Activated CD8-positive, alpha-beta memory T cell treated with anti-CD3 and anti-CD28 coated beads for 24 hours (primary cell): ENCODE measurements around the gene DAGLB.
A peak's percentile ranks its signal among the peaks of the same experiment; 100 is the strongest.
"Not testable (repeated sequence)": the region's sequence is repeated elsewhere in the genome, so short reads cannot be mapped to it uniquely, and the experiment has no call there.

Source experiments
- DNase-seq: peaks from one replicate; pipeline ENCODE4 v3.0.0-alpha.2; 2020

The DAGLB gene

DNA sequence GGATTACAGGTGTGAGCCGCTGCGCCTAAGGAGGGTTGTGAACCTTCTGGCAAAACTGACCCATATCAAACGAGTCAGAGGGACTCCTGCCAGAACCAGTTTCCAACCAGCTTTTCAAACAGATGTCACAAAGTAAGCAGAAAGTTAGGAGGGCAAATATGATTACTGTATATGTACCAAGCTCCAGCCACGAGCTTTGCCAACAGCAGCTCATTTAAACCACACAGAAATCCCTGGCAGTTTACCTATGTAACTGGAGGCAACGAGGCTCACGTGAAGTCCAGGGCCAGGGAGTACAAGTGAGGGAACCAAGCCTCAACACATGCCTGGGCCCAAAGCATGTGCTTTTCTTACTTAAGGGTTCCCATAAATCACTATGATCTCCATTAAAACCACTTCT is 12.5 kb upstream of the DAGLB start:
- no peak for DNase-seq

DNA sequence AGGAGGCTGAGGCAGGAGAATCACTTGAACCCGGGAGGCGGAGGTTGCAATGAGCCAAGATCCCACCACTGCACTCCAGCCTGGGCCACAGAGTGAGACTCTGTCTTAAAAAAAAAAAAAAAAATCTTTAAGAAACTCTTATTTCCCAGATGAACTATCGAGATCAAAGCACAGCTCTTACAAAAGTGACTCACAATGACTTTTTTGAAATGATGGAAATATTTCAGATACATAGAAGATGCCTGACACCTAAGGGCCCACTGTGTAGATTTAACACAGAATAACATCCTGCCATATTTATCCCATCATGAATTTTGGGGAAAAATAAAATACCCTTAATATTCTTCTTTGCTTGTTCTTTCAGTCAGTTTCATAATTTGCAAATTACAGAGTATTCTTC is 10.9 kb upstream of the DAGLB start:
- DNase-seq = not testable (repeated sequence)

DNA sequence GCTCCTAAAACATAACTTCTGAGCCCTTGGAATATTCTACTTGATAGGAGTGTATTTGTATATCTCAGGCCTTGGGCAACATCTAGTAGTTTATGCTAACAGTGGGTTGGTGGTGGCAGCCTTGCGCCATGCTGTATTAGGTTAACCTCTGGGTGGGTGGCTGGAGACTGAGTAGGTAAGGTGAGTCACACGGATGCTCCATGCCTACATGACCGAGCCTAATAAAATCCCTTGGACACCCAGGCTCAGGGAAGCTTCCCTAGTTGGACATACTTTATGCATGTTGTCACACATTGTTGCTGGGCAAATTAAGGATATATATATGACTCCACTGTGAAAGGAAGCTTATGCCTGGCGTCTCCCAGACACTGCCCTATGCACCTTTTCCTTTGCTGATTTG is 6.0 kb upstream of the DAGLB start:
- DNase-seq = no peak

DNA sequence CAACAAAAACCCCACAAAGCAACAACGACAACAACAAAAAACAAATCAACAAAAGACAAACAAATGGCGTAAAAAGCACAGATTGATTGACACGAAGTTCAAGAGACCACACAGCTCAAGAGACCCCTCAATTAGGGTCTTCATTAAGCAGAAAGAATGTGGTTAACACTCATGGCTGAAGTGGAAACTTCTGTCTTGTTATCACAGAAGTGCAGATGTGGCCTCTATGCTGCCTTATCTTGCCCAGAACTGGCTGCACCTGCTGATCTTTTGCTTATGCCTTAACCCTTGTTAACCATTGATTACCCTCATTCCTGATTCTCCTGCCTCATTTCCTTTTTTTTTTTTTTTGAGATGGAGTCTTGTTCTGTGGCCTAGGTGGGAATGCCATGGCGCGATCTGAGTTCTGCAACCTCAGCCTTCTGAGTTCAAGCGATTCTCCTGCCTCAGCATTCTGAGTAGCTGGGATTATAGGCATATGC is 3.5 kb upstream of the DAGLB start:
- no peak for DNase-seq

DNA sequence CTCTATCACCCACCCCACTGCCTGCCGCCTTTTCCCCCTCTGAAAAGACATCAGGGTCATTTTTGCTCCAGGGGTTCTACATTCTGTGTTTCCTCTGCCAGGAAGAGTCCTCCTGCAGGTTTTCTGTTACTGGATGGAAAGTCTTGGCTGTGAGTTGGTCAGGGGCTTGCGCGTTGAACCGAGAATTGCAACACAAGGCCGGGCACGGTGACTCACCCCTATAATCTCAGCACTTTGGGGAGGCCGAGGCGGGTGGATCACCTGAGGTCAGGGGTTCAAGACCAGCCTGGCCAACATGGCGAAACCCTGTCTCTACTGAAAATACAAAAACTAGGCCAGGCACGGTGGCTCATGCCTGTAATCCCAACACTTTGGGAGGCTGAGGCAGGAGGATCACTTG is 2.8 kb upstream of the DAGLB start:
- not testable (repeated sequence) for DNase-seq

DNA sequence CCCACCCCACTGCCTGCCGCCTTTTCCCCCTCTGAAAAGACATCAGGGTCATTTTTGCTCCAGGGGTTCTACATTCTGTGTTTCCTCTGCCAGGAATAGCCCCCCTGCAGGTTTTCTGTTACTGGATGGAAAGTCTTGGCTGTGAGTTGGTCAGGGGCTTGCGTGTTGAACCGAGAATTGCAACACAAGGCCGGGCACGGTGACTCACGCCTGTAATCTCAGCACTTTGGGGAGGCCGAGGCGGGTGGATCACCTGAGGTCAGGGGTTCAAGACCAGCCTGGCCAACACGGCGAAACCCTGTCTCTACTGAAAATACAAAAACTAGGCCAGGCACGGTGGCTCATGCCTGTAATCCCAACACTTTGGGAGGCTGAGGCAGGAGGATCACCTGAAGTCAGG is 2.1 kb upstream of the DAGLB start:
- DNase-seq = not testable (repeated sequence)

DNA sequence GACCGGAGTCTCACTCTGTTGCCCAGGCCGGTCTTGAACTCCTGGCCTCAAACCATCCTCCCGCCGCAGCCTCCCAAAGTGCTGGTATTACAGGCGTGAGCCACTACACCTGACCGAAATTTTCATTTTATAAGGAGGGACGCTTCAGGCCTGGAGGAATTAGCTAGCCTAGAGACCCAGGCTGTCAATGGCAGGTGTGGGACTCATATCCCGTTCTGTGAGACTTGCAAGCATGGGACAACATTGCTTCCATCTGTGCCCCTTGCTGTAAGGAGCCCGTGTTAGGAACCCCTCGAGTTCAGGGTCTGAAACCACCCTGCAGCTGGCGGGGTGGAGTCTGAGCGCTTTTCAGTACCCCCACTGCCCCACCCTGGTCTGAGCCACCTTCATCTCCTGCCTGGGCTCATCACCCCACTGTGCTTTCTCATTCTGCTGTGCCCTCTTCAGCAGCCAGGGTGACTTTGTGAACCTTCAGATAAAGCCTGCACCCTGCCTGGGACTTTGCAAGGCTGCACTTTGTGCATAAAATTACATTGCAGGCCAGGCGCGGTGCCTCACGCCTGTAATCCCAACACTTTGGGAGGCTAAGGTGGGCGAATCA is 1.3 kb upstream of the DAGLB start:
- no peak for DNase-seq

DNA sequence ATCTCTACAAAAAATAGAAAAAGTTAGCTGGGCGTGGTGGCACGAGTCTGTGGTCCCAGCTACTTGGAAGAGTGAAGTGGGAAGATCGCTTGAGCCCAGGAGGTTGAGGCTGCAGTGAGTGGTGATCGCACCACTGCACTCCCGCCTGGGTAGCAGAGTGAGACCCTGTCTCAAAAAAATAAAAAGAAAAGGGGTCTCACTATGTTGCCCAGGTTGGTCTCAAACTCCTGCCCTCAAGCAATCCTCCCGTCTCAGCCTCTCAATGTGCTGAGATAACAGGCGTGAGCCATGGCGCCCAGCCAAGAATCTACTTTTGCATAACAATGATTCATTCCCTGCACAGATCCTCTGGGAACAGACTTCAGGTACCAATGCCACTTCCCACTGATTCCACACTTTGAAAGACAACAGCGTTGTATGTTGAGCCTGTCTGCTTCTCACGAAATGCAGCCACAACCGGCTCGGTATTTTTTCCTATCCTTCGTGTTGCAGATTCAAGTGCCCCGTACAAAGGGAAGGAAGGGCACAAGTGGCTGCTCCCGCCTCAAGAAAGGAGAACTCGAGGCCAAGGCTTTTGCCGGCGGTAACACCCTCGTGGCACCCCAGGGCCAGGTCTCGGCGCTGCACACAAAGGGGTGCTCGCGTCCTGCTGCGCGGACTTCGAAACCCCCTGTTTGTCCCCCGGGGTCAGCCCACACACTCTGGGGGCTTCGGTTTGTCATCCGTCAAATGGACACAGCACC is 745 bp downstream of the DAGLB start:
- DNase-seq = peak; percentile 76

DNA sequence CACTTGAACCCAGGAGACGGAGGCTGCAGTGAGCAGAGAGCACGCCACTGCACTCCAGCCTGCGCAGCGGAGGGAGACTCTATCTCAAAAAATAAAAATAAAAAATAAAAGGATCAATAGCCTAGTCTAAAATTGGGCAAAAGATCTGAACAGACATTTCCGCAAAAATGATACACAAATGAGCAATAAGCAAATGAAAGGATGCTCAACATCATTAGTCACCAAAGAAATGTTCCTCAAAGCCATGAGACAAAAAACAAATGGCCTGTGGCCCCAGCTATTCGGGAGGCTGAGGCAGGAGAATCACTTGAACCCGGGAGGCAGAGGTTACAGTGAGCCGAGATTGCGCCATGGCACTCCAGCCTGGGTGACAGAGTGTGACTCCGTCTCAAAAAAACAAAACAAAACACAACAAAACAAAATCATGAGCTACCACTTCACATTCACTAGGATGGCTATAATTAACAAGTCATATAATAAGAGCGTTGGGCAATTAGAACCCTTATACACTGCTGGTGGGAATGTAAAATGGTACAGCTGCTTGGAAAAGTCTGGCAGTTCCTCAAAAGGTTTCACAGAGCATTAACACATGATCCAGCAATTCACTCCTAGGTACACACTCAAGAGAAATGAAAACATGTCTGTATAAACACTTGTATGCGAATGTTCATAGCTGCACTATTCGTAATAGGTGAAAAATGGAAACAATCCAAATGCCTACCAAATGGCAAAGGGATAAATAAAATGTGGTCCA is 3.1 kb downstream of the DAGLB start:
- DNase-seq = no peak

DNA sequence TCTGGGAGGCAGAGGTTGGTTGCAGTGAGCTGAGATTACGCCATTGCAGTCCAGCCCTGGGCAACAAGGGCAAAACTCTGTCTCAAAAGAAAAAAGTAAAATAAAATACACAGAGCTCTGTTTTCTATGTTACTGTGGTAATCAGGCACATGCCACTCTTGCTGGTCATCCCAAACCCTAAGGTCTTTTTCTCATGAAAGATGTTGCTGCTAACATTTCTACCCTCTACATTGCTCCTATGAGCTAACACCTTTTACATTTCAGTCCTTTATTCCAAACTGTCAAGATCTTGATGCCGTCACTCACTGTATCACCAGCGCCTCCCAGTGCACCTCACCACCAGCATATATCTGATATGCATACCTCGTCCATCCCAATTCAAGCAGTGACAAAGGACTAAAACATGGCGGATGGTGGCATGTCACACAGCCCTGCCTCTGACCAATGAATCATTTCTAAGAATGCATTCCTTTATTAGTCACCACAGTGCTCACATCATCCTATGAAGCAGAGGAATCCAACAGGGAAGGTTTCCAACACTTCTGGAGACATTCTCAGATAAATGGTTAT is 4.3 kb downstream of the DAGLB start:
- no peak for DNase-seq

DNA sequence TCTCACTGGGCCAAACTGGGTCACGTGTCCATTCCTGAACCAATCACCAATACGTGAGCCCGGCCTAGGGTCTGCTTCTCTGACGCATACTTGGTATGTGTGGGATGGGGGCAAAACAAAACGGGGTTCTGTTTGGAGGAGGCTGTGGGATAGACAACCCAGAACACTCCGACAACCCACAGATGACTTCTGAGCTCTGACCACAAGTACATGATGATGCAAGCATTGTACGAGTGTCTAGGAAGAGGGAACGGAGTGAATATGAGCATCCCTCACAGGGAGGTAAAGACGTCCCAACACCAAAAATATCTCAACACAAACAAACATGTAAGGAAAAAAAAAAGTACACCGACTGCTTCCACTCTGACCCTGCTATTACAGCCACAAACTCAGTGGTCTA is 5.6 kb downstream of the DAGLB start:
- no peak for DNase-seq

DNA sequence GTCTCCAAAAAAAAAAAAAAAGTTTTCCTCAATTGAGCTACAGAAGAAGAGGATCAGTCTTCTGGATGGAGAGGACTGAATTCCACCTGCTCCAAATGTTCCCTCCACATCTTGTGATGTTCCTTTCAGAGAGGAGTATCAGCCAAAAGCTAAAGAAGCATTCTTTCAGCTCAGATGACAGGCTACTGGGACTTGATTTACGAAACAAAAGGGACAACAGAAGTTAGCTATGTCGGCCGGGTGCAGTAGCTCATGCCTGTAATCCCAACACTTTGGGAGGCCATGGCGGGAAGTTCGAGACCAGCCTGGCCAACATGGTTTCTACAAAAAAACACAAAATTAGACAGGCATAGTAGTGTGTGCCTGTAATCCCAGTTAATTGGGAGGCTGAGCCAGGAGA is 7.4 kb downstream of the DAGLB start:
- no peak for DNase-seq

DNA sequence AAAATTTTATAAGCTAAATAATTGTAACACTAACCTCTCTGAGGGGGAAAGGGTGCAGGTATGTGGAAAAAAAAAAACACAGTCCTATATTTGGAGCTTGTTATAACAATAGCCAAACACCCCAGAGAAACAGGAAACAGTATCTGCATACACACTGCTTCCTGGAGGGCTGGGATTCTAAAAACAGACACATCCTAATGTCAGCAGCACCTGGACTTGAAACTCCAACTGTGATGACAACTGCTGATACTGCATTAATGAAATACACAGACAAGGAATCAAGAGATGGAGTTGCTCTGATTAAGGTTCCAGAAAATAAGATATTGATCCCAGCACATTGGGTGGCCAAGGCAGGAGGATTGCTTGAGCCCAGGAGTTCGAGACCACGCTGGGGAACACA is 9.3 kb downstream of the DAGLB start:
- no peak for DNase-seq

DNA sequence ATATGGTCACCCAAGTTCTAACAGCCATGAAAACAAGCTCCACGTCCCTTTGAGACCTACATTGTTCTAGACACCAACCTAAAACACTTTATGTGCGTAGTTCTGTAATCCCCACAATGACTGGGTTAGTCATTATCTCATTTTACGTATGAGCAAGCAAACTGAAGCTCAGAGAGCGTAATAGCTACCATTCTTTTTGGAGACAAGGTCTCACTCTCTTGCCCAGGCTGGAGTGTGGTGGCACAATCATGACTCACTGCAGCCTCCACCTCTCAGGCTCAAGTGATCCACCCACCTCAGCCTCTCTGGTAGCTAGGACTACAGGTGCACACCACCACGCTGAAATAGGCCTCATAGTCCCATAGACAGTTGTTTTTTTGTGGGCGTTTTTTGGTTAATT is 10.5 kb downstream of the DAGLB start:
- DNase-seq = no peak

DNA sequence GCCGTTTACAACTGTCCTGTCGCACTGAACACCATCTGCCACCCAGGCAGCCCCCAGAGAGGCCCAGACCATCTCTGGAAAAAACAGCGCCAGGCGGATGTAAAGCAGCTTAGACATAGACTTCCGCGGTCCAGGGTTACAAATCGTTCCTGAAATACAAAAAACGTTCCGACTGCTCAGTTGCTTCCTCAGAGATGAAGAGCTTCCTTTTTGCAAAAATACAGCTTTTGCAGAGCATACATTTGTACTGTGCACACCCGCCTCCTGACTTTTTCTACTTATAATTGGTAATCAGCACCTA is 11.4 kb downstream of the DAGLB start:
- DNase-seq = no peak

DNA sequence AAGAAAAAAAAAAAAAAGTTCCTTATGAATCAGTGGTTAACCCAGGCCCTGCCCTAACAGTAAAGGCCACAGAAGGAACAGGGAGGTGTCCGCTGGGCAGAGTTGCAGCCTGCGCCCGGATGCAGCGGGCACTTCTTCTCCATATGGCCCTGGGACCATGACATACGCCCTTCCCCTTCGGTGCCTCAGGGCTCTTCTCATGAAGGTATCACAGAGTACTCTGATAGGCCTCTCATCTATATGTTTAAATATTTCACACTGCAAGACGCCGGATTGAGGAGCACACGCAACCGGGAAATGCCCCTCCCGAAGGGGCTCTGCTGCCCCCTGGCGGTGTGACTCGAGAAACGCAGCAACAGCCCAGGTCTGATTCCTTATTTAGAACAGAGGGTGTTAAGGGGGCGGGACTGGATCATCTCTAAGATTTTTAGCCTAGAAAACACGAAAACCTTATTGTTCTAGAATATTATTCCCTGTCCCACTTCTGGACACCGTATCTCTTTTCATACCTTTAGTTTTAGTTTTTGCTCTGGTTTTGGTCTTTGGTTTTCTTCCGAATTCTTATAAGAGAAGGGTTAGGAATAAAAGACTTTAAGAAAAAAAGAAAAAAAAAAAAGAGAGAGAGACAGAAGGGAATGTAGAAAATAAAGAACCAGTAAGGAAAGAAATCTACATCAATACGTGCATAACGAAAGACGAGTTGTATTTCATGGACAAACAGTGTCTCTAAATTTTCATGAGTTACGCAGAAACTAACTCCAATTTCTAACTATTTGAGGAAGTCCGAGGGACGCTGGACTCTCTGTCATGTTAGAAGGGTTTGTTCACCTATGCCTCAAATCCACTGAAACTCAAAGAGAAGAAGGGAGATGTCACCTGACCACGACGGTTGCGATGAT is 12.0 kb downstream of the DAGLB start:
- peak; percentile 95 for DNase-seq

DNA sequence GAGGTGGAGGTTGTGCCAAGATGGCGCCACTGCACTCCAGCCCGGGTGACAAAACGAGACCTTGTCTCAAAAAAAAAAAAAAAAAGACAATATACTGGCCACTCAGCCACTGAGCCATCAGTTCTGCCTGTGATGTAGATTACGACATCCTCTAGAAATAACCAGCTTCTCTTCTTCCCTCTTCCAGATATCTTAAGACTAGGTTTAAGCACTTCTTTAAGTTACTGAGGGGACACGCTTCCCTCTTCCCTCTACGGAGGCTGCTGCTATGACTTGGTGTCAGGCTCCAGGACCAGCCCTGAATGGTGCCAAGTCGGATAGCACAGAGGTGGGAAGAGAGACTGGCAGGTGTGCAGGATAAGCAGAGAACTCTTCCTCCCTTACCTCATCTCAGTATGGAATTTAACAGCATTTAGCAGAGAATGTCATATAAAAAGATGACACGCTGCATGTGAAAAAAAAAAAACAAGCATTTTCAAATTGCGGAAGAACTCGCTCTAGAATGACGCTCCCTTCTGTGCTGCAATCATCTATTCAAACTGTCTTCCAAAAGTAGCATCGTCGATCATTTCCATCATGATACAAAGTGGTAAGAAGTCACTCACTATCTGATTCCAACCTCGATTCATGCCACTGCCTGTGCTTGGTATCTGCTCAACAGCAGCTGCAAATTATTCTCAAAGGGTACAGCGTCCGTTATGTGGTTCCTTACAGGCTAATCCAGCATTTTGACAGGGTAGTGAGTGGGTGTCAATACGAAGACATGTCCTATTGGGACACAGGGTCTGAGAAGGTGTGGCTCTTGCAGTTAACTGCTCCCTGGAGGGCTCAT is 13.8 kb downstream of the DAGLB start:
- DNase-seq = no peak

DNA sequence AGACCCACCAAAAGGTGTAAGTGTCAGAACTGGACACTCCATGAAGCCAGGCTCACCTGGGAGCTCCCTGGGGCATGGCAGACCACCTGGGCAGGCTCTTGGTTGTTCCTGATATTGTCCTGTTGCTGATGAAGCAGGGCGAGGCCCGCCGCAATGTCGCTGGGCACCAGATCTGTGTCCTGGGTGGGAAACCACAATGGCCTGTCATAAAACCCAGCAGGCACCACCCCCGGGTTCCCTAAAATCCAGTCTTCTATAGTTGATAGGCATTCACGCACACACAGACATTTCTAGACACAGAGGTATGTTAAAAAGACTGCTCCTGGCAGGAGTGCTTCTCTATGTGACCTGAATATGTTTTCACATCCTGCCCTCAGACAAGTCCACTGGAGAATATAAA is 15.0 kb downstream of the DAGLB start:
- DNase-seq = no peak

DNA sequence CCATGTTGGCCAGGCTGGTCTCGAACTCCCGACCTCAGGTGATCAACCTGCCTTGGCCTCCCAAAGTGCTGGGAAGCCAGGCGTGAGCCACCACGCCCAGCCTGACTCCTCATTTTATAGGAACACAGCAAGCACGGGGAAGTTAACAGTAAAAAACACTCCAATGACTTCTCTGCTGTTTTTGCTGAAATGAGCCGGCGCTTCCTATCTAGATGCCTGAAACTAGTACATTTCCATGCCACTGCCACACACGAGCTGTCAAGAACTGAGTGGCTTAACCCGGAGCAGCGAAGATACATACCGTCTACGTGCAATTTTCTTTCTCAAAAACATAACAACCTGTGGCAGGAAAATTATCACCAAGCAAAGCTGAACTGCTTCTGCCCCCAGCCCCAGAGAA is 16.8 kb downstream of the DAGLB start:
- no peak for DNase-seq

DNA sequence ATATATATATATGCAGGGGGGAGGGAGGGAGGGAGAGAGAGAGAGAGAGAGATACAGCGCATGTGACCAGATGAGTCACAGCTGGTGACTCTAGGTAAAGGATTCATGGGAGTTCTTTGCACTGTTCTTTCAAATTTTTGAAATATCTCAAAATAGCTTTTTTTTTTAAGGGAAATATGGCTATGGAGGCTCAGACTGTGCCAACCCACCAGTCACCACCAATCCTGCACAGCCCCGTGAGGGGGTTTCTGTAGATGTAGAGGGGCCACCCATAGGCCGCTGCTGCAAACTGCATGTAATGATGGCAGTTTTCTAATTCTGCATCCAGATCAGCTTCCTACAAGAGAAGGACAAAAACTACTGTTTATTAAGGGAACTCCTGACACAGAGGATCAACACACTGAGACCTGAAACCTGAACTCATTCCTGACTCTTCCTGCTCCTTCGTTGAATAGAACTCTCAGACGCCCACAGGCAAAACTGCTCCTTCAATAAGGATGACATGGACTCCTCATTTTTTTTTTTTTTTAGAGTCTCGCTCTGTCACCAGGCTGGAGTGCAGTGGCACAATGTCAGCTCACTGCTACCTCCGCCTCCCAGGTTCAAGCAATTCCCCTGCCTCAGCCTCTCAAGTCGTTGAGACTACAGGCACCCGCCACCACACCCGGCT is 17.3 kb downstream of the DAGLB start:
- DNase-seq = no peak

DNA sequence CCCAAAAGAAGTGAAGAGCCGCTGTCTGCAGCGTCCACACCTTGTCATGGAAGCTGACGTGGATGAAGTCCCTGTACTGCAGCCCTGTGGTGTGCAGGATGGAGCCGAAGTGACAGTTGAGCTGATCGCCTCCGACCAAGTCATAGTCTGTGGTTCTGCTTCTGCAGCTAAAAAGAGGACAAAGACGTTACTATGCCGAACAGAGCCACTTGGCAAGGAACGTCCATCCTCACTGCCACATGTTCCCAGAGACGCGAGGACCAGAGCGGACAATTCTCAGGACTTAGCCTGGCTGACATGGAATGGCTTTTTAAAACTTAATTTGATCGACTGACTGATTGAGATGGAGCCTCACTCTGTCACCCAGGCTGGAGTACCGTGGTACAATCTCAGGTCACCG is 21.8 kb downstream of the DAGLB start:
- DNase-seq = no peak
